ENCODE results near the gene MTAP. TPM values are rescaled to one million over a fixed set of nuclear protein-coding genes. Genes with fewer than 3 reads are reported as not detected.

The MTAP gene
- polyA plus RNA-seq, 1 donor from 2014 or later, result 7.7 TPM

DNA sequence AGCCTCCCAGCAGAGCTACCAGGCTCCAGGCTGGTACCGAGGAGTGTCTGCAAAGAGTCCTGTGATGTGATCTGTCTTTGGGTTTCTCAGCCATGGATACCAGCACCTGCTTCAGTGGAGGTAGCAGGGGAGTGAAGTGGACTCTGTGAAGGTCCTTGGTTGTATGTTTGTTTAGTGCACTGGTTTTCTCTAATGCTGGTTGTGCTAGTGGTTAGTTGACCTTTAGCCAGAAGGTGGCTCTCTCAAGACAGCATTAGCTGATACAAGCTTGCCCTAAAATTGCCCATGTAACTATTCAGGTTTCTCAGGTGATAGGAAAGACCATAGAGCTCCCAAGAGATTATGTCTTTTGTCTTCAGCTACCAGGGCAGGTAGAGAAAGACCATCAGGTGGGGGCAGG, 87.2 kb downstream of the MTAP start:
- no peaks in the 10 kb centered on the region for H3K9me3 ChIP-seq (ENCODE audit: low read length)
- H3F3A ChIP-seq (ENCODE audit: insufficient read depth, low read length, poor library complexity, severe bottlenecking), result no peaks in the 10 kb centered on the region
- H3K4me3 ChIP-seq (ENCODE audit: low read length), result no peak overlapping the region
- no peaks in the 10 kb centered on the region for H3K79me2 ChIP-seq (replicated peaks; ENCODE audit: insufficient read depth, low read length)
- H3K36me3 ChIP-seq (ENCODE audit: insufficient read depth, low read length), result no peaks in the 10 kb centered on the region
- H3K27ac ChIP-seq (ENCODE audit: low read length), result no peak overlapping the region
- TF ChIP-seq TAF1 (IDR thresholded peaks at IDR 0.05; ENCODE audit: low read depth) (no peak), POLR2AphosphoS5 (IDR thresholded peaks at IDR 0.05) (no peak), SMC3 (conservative IDR thresholded peaks at IDR 0.05; ENCODE audit: poor library complexity) (no peak), EP300 (conservative IDR thresholded peaks at IDR 0.05; ENCODE audit: poor library complexity, severe bottlenecking) (no peak), EZH2 (IDR thresholded peaks at IDR 0.05; ENCODE audit: borderline replicate concordance, insufficient read depth, low read length, poor library complexity, severe bottlenecking) (no peak), RAD21 (conservative IDR thresholded peaks at IDR 0.05) (no peak), MXI1 (conservative IDR thresholded peaks at IDR 0.05; ENCODE audit: poor library complexity, severe bottlenecking) (no peak)
- TF ChIP-seq, protein P1, sequence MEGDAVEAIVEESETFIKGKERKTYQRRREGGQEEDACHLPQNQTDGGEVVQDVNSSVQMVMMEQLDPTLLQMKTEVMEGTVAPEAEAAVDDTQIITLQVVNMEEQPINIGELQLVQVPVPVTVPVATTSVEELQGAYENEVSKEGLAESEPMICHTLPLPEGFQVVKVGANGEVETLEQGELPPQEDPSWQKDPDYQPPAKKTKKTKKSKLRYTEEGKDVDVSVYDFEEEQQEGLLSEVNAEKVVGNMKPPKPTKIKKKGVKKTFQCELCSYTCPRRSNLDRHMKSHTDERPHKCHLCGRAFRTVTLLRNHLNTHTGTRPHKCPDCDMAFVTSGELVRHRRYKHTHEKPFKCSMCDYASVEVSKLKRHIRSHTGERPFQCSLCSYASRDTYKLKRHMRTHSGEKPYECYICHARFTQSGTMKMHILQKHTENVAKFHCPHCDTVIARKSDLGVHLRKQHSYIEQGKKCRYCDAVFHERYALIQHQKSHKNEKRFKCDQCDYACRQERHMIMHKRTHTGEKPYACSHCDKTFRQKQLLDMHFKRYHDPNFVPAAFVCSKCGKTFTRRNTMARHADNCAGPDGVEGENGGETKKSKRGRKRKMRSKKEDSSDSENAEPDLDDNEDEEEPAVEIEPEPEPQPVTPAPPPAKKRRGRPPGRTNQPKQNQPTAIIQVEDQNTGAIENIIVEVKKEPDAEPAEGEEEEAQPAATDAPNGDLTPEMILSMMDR (IDR thresholded peaks at IDR 0.05; ENCODE audit: poor library complexity, severe bottlenecking), result no peak
- TF ChIP-seq, protein P2, sequence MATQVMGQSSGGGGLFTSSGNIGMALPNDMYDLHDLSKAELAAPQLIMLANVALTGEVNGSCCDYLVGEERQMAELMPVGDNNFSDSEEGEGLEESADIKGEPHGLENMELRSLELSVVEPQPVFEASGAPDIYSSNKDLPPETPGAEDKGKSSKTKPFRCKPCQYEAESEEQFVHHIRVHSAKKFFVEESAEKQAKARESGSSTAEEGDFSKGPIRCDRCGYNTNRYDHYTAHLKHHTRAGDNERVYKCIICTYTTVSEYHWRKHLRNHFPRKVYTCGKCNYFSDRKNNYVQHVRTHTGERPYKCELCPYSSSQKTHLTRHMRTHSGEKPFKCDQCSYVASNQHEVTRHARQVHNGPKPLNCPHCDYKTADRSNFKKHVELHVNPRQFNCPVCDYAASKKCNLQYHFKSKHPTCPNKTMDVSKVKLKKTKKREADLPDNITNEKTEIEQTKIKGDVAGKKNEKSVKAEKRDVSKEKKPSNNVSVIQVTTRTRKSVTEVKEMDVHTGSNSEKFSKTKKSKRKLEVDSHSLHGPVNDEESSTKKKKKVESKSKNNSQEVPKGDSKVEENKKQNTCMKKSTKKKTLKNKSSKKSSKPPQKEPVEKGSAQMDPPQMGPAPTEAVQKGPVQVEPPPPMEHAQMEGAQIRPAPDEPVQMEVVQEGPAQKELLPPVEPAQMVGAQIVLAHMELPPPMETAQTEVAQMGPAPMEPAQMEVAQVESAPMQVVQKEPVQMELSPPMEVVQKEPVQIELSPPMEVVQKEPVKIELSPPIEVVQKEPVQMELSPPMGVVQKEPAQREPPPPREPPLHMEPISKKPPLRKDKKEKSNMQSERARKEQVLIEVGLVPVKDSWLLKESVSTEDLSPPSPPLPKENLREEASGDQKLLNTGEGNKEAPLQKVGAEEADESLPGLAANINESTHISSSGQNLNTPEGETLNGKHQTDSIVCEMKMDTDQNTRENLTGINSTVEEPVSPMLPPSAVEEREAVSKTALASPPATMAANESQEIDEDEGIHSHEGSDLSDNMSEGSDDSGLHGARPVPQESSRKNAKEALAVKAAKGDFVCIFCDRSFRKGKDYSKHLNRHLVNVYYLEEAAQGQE (IDR thresholded peaks at IDR 0.05; ENCODE audit: borderline replicate concordance), result no peak
- H3K9me2 ChIP-seq (ENCODE audit: insufficient read depth, low read length), result no peaks in the 10 kb centered on the region
- H3K4me2 ChIP-seq (ENCODE audit: low read length), result no peak overlapping the region
- no peak overlapping the region for H2AFZ ChIP-seq (ENCODE audit: low read depth, low read length)
- H3K9ac ChIP-seq (ENCODE audit: low read length), result no peak overlapping the region
- H4K20me1 ChIP-seq (ENCODE audit: insufficient read depth), result no peaks in the 10 kb centered on the region
- no peaks in the 10 kb centered on the region for H3K27me3 ChIP-seq (ENCODE audit: insufficient read depth, low read depth, low read length)

DNA sequence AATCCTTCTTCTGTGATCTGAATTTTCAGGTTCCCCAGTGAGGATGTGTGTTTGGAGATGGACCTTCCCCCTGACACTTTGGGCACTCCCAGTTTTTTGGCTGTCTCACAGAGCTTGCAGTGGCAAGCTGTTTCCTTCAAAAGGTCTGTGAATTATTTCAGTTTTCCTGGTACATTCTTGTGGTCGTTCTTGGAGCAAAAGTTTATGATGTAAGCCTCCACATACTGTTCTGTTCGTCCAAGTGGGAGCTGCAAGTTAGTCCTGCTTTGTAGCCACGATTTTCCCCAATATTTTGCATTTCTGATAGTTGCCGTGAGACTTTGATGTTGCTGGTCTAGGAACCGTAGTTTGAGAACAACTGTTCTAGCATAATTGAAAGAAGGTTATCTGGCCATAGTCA, 88.3 kb downstream of the MTAP start:
- H3K36me3 ChIP-seq (ENCODE audit: insufficient read depth, low read length), result no peaks in the 10 kb centered on the region
- H3F3A ChIP-seq (ENCODE audit: insufficient read depth, low read length, poor library complexity, severe bottlenecking), result no peaks in the 10 kb centered on the region
- H3K9me2 ChIP-seq (ENCODE audit: insufficient read depth, low read length), result no peaks in the 10 kb centered on the region
- no peak overlapping the region for H3K4me2 ChIP-seq (ENCODE audit: low read length)
- no peaks in the 10 kb centered on the region for H4K20me1 ChIP-seq (ENCODE audit: insufficient read depth)
- no peak overlapping the region for H3K27ac ChIP-seq (ENCODE audit: low read length)
- TF ChIP-seq, protein P2 (IDR thresholded peaks at IDR 0.05; ENCODE audit: borderline replicate concordance), result no peak
- TF ChIP-seq SMC3 (conservative IDR thresholded peaks at IDR 0.05; ENCODE audit: poor library complexity) (no peak), TAF1 (IDR thresholded peaks at IDR 0.05; ENCODE audit: low read depth) (no peak), EP300 (conservative IDR thresholded peaks at IDR 0.05; ENCODE audit: poor library complexity, severe bottlenecking) (no peak)
- TF ChIP-seq, protein P1 (IDR thresholded peaks at IDR 0.05; ENCODE audit: poor library complexity, severe bottlenecking), result no peak
- H3K27me3 ChIP-seq (ENCODE audit: insufficient read depth, low read depth, low read length), result no peaks in the 10 kb centered on the region
- no peaks in the 10 kb centered on the region for H3K79me2 ChIP-seq (replicated peaks; ENCODE audit: insufficient read depth, low read length)
- no peak overlapping the region for H2AFZ ChIP-seq (ENCODE audit: low read depth, low read length)
- no peak overlapping the region for H3K4me3 ChIP-seq (ENCODE audit: low read length)
- H3K9me3 ChIP-seq (ENCODE audit: low read length), result no peaks in the 10 kb centered on the region
- no peak overlapping the region for H3K9ac ChIP-seq (ENCODE audit: low read length)

Data from neural cell (in vitro differentiated cells).